Tibial nerve (tissue), 3 donors: ENCODE data around the gene ZSCAN16.
"Not testable (repeated sequence)": the region's sequence is repeated elsewhere in the genome, so short reads cannot be mapped to it uniquely, and the experiment has no call there.

Experiments
- POLR2A ChIP-seq, 2 donors: fragments of 450-650 bp; IDR thresholded peaks; one replicate each; pipeline ENCODE4 v1.6.1; 2017; ENCODE audit warnings: antibody characterized with exemption in 2 of 2, mild to moderate bottlenecking in 2 of 2, moderate library complexity in 2 of 2
- TF ChIP-seq, protein P1 (sequence below), 5 experiments: fragments of 200-600 bp in 3 of 5; fragments of 450-650 bp in 2 of 5; sonication (generic) in 3 of 5; IDR thresholded peaks; one replicate each; pipeline ENCODE4 v1.5.1; 2016 to 2019; ENCODE audit warnings: antibody characterized with exemption in 5 of 5, mild to moderate bottlenecking in 3 of 5, moderate library complexity in 2 of 5

DNA sequence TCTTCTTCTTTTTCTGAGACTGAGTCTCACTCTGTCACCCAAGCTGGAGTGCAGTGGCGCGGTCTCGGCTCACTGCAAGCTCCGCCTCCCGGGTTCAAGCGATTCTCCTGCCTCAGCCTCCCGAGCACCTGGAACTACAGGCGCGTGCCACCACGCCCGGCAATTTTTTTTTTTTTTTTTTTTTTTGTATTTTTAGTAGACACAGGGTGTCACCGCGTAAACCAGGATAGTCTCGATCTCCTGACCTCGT is 44.1 kb upstream of the ZSCAN16 start, which contains the start of gene ZNF165:
- TF ChIP-seq, protein P1, sequence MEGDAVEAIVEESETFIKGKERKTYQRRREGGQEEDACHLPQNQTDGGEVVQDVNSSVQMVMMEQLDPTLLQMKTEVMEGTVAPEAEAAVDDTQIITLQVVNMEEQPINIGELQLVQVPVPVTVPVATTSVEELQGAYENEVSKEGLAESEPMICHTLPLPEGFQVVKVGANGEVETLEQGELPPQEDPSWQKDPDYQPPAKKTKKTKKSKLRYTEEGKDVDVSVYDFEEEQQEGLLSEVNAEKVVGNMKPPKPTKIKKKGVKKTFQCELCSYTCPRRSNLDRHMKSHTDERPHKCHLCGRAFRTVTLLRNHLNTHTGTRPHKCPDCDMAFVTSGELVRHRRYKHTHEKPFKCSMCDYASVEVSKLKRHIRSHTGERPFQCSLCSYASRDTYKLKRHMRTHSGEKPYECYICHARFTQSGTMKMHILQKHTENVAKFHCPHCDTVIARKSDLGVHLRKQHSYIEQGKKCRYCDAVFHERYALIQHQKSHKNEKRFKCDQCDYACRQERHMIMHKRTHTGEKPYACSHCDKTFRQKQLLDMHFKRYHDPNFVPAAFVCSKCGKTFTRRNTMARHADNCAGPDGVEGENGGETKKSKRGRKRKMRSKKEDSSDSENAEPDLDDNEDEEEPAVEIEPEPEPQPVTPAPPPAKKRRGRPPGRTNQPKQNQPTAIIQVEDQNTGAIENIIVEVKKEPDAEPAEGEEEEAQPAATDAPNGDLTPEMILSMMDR (IDR thresholded peaks at IDR 0.05) = not testable (repeated sequence)
- TF ChIP-seq POLR2A (IDR thresholded peaks at IDR 0.05) = not testable (repeated sequence)
